ENCODE data around the gene SDR42E1.
"Not testable (repeated sequence)": the region's sequence is repeated elsewhere in the genome, so short reads cannot be mapped to it uniquely, and the experiment has no call there.

The SDR42E1 gene

GRCh38 chr16:82010649-82011048, 621 bp downstream of the SDR42E1 start:
- no peak for DNase-seq (ENCODE audit: low spot score)
- in situ Hi-C loops (cut with MboI; ENCODE audit: low pct_unique_long_range_greater_than_20kb, low sequenced_read_pairs, unreplicated experiment): no loop called here
- TF ChIP-seq CTCF (IDR thresholded peaks at IDR 0.05; ENCODE audit: extremely low read depth, insufficient read depth, missing control alignments): no peak

- DNase-seq (ENCODE audit: low spot score); in situ Hi-C loops (cut with MboI; ENCODE audit: low pct_unique_long_range_greater_than_20kb, low sequenced_read_pairs, unreplicated experiment): not testable (repeated sequence)
These were observed 1.5 kb downstream of the SDR42E1 start for GRCh38 chr16:82009789-82010188.

- in situ Hi-C loops (cut with MboI; ENCODE audit: low pct_unique_long_range_greater_than_20kb, low sequenced_read_pairs, unreplicated experiment): no loop called here
- no peak for DNase-seq (ENCODE audit: low spot score)
- no peak for TF ChIP-seq CTCF (IDR thresholded peaks at IDR 0.05; ENCODE audit: extremely low read depth, insufficient read depth, missing control alignments)
These were observed 2.2 kb downstream of the SDR42E1 start for GRCh38 chr16:82008957-82009592.

GRCh38 chr16:82007189-82007588, 4.1 kb downstream of the SDR42E1 start:
- in situ Hi-C loops (cut with MboI; ENCODE audit: low pct_unique_long_range_greater_than_20kb, low sequenced_read_pairs, unreplicated experiment): no loop called here
- no peak for TF ChIP-seq CTCF (IDR thresholded peaks at IDR 0.05; ENCODE audit: extremely low read depth, insufficient read depth, missing control alignments)
- DNase-seq (ENCODE audit: low spot score): no peak

GRCh38 chr16:82006036-82006435, 5.2 kb downstream of the SDR42E1 start:
- no peak for TF ChIP-seq CTCF (IDR thresholded peaks at IDR 0.05; ENCODE audit: extremely low read depth, insufficient read depth, missing control alignments)
- no peak for DNase-seq (ENCODE audit: low spot score)
- in situ Hi-C loops (cut with MboI; ENCODE audit: low pct_unique_long_range_greater_than_20kb, low sequenced_read_pairs, unreplicated experiment): no loop called here

- in situ Hi-C loops (cut with MboI; ENCODE audit: low pct_unique_long_range_greater_than_20kb, low sequenced_read_pairs, unreplicated experiment): no loop called here
- DNase-seq (ENCODE audit: low spot score): no peak
- TF ChIP-seq CTCF (IDR thresholded peaks at IDR 0.05; ENCODE audit: extremely low read depth, insufficient read depth, missing control alignments): no peak
These were observed 6.0 kb downstream of the SDR42E1 start for GRCh38 chr16:82005027-82005830.

- DNase-seq (ENCODE audit: low spot score): no peak
- no peak for TF ChIP-seq CTCF (IDR thresholded peaks at IDR 0.05; ENCODE audit: extremely low read depth, insufficient read depth, missing control alignments)
- in situ Hi-C loops (cut with MboI; ENCODE audit: low pct_unique_long_range_greater_than_20kb, low sequenced_read_pairs, unreplicated experiment): no loop called here
These were observed 6.7 kb downstream of the SDR42E1 start for GRCh38 chr16:82004601-82005000.

Data from GM13977 (cell line).